GM23338 (cell line): ENCODE results near the gene TIMM17B. TPM values are rescaled to one million over a fixed set of nuclear protein-coding genes. Genes with fewer than 3 reads are reported as not detected.

Source experiments
- ATAC-seq: fragments of 200-7000 bp; cut with Tn5 transposase; 3 replicates; pipeline ENCODE4 v1.9.1; 2020
- DNase-seq: peaks from one replicate; pipeline ENCODE4 v3.0.0-alpha.2; 2015; ENCODE audit warnings: low spot score
- H2AFZ ChIP-seq: fragments of 200-600 bp; sonication (generic); 2 replicates; pipeline ENCODE4 v1.8.0; 2016; ENCODE audit warnings: antibody characterized with exemption, mild to moderate bottlenecking, moderate library complexity
- H3F3A ChIP-seq: fragments of 200-600 bp; sonication (generic); replicated peaks from 2 replicates; pipeline ENCODE4 v1.8.0; 2017; ENCODE audit warnings: antibody characterized with exemption, mixed run types, low read depth
- H3K27ac ChIP-seq: fragments of 200-600 bp; sonication (generic); 2 replicates; pipeline ENCODE4 v1.6.1; 2016; ENCODE audit warnings: low read depth
- H3K27me3 ChIP-seq: fragments of 200-600 bp; sonication (generic); 2 replicates; pipeline ENCODE4 v1.8.0; 2016; ENCODE audit warnings: mild to moderate bottlenecking, mixed run types, moderate library complexity; ENCODE audit not compliant: insufficient read depth
- H3K36me3 ChIP-seq: fragments of 200-600 bp; sonication (generic); 2 replicates; pipeline ENCODE4 v1.8.0; 2016; ENCODE audit warnings: mild to moderate bottlenecking; ENCODE audit not compliant: insufficient read depth
- H3K4me1 ChIP-seq: fragments of 200-600 bp; sonication (generic); 2 replicates; pipeline ENCODE4 v1.8.0; 2016; ENCODE audit warnings: mild to moderate bottlenecking, moderate library complexity; ENCODE audit not compliant: insufficient read depth
- H3K4me2 ChIP-seq: fragments of 200-600 bp; sonication (generic); 2 replicates; pipeline ENCODE4 v1.7.1; 2017; ENCODE audit warnings: mixed run types
- H3K4me3 ChIP-seq: fragments of 200-600 bp; sonication (generic); 2 replicates; pipeline ENCODE4 v1.6.1; 2016; ENCODE audit warnings: mixed run types
- H3K79me2 ChIP-seq: fragments of 200-600 bp; sonication (generic); replicated peaks from 2 replicates; pipeline ENCODE4 v1.8.0; 2017; ENCODE audit warnings: mild to moderate bottlenecking; ENCODE audit not compliant: insufficient read depth
- H3K9me2 ChIP-seq: fragments of 200-600 bp; sonication (generic); 2 replicates; pipeline ENCODE4 v1.8.0; 2017; ENCODE audit not compliant: insufficient read depth
- H4K20me1 ChIP-seq: fragments of 200-600 bp; sonication (generic); replicated peaks from 2 replicates; pipeline ENCODE4 v1.8.0; 2017; ENCODE audit warnings: mild to moderate bottlenecking; ENCODE audit not compliant: insufficient read depth
- H3K27ac Mint-ChIP-seq: 2 replicates; pipeline ENCODE4 v1.8.0; 2020; ENCODE audit warnings: inconsistent platforms, mild to moderate bottlenecking, moderate library complexity, mixed read lengths
- H3K27me3 Mint-ChIP-seq: 3 replicates; pipeline ENCODE4 v1.8.0; 2022; ENCODE audit warnings: low read depth, mild to moderate bottlenecking, moderate library complexity, mixed read lengths, inconsistent platforms; ENCODE audit not compliant: insufficient read depth, poor library complexity
- H3K36me3 Mint-ChIP-seq: 3 replicates; pipeline ENCODE4 v1.8.0; 2021; ENCODE audit warnings: low read depth, mild to moderate bottlenecking, inconsistent platforms, moderate library complexity, mixed read lengths
- H3K4me1 Mint-ChIP-seq: 3 replicates; pipeline ENCODE4 v1.8.0; 2020; ENCODE audit warnings: mild to moderate bottlenecking, inconsistent platforms, mixed read lengths
- H3K4me3 Mint-ChIP-seq: 3 replicates; pipeline ENCODE4 v1.8.0; 2021; ENCODE audit warnings: moderate library complexity, mild to moderate bottlenecking, inconsistent platforms, mixed read lengths
- H3K9me3 Mint-ChIP-seq: 3 replicates; pipeline ENCODE4 v1.8.0; 2020; ENCODE audit warnings: moderate library complexity, mild to moderate bottlenecking, inconsistent platforms, mixed read lengths
- CREB1 ChIP-seq: fragments of 250-450 bp; sonication (Bioruptor Pico); IDR thresholded peaks from 2 replicates; pipeline ENCODE4 v1.5.0; 2020; ENCODE audit warnings: low read depth, mild to moderate bottlenecking, moderate library complexity
- CTCF ChIP-seq, 2 experiments: fragments of 200-600 bp in 1 of 2; sonication (generic) in 1 of 2; conservative IDR thresholded peaks; 2 replicates each; pipeline versions ENCODE4 v1.5.1 to v1.6.1; 2016 to 2017; ENCODE audit warnings: antibody characterized with exemption in 2 of 2, low read depth in 2 of 2, mild to moderate bottlenecking in 2 of 2, moderate library complexity in 1 of 2
- EZH2phosphoT487 ChIP-seq: fragments of 200-600 bp; sonication (generic); IDR thresholded peaks from one replicate; pipeline ENCODE4 v1.8.1; 2018; ENCODE audit warnings: antibody characterized with exemption; ENCODE audit not compliant: unreplicated experiment
- NANOG ChIP-seq: IDR thresholded peaks from 2 replicates; pipeline ENCODE4 v1.6.1; 2016; ENCODE audit warnings: antibody characterized with exemption, borderline replicate concordance
- POLR2AphosphoS5 ChIP-seq: IDR thresholded peaks from 2 replicates; pipeline ENCODE4 v1.6.1; 2016; ENCODE audit warnings: antibody characterized with exemption, low read depth
- STAT1 ChIP-seq: IDR thresholded peaks from one replicate; pipeline ENCODE4 v1.6.1; 2016; ENCODE audit warnings: antibody characterized with exemption; ENCODE audit not compliant: unreplicated experiment
- ZNF114 ChIP-seq: fragments of 250-450 bp; sonication (Bioruptor Pico); IDR thresholded peaks from 2 replicates; pipeline ENCODE4 v1.5.0; 2020; ENCODE audit warnings: mild to moderate bottlenecking, moderate library complexity
- ZNF331 ChIP-seq: fragments of 250-450 bp; sonication (Bioruptor Pico); IDR thresholded peaks from 2 replicates; pipeline ENCODE4 v1.5.0; 2020; ENCODE audit warnings: low read depth, mild to moderate bottlenecking, moderate library complexity
- polyA plus RNA-seq: library from polyadenylated mRNA; unstranded; fragments of >200 nt; fragmentation: Nextera tagmentation; extraction: Ambion mirVana; gene quantifications from 2 replicates; pipeline ENCODE4 v1.2.1, GENCODE V29; 2016
- total RNA-seq: library from RNA; depleted of rRNA; stranded (reverse); fragments of >200 nt; shearing (Covaris generic); gene quantifications from 2 replicates; pipeline ENCODE4 v1.2.3, GENCODE V29; 2014
- TF ChIP-seq, protein P1 (sequence below): fragments of 250-450 bp; sonication (Bioruptor Pico); IDR thresholded peaks from 2 replicates; pipeline ENCODE4 v1.5.0; 2020; ENCODE audit warnings: mild to moderate bottlenecking, moderate library complexity

TIMM17B gene
- total and polyA plus RNA-seq, 2 experiments from 2014 or later, result 67.1 to 147 TPM

GRCh38 chrX:48940404-48940955 lies 42.9 kb upstream of the TIMM17B start:
- peaks cover 46% of the 10 kb centered on the region for H3K4me1 Mint-ChIP-seq
- Histone ChIP-seq H2AFZ (no peak overlapping the region), H3K4me1 (peaks cover 4% of the 10 kb centered on the region; the same call in 1 of the 2 replicates), H3K27ac (no peak overlapping the region), H3F3A (no peaks in the 10 kb centered on the region), H4K20me1 (no peaks in the 10 kb centered on the region; the same call in 1 of the 2 replicates), H3K36me3 (no peaks in the 10 kb centered on the region), H3K9me2 (no peaks in the 10 kb centered on the region), H3K79me2 (peaks cover 66% of the 10 kb centered on the region), H3K4me2 (no peak overlapping the region), H3K27me3 (no peaks in the 10 kb centered on the region), H3K4me3 (no peak overlapping the region)
- H3K27me3 Mint-ChIP-seq, result peaks cover 6% of the 10 kb centered on the region
- peak overlapping the region; percentile 31; the same call in 1 of the 2 replicates for H3K27ac Mint-ChIP-seq
- no peak overlapping the region for H3K4me3 Mint-ChIP-seq
- H3K36me3 Mint-ChIP-seq, result peaks cover 40% of the 10 kb centered on the region
- no peak for TF ChIP-seq ZNF331
- TF ChIP-seq CREB1 (CRISPR knock-in tag), result no peak
- TF ChIP-seq EZH2phosphoT487, result no peak
- no peak for TF ChIP-seq CTCF (conservative IDR thresholded peaks at IDR 0.05; ENCODE audit: low read depth in 2 of 2)
- no peak for TF ChIP-seq ZNF114
- ATAC-seq (no peak), DNase-seq (no peak)
- H3K9me3 Mint-ChIP-seq, result no peaks in the 10 kb centered on the region; the same call in 2 of the 3 replicates

- Histone ChIP-seq H3K9me2 (no peaks in the 10 kb centered on the region), H3K4me3 (no peak overlapping the region), H3K27me3 (no peaks in the 10 kb centered on the region), H3K4me2 (no peak overlapping the region), H4K20me1 (no peaks in the 10 kb centered on the region; the same call in 1 of the 2 replicates), H3K36me3 (no peaks in the 10 kb centered on the region), H3K27ac (no peak overlapping the region), H3F3A (no peaks in the 10 kb centered on the region), H3K79me2 (peaks cover 58% of the 10 kb centered on the region), H2AFZ (no peak overlapping the region), H3K4me1 (peaks cover 4% of the 10 kb centered on the region; the same call in 1 of the 2 replicates)
- DNase-seq (no peak), ATAC-seq (no peak)
- peaks cover 48% of the 10 kb centered on the region for H3K36me3 Mint-ChIP-seq
- no peaks in the 10 kb centered on the region; the same call in 2 of the 3 replicates for H3K9me3 Mint-ChIP-seq
- no peak overlapping the region for H3K4me3 Mint-ChIP-seq
- peaks cover 46% of the 10 kb centered on the region for H3K4me1 Mint-ChIP-seq
- peaks cover 6% of the 10 kb centered on the region for H3K27me3 Mint-ChIP-seq
- TF ChIP-seq, protein P1, sequence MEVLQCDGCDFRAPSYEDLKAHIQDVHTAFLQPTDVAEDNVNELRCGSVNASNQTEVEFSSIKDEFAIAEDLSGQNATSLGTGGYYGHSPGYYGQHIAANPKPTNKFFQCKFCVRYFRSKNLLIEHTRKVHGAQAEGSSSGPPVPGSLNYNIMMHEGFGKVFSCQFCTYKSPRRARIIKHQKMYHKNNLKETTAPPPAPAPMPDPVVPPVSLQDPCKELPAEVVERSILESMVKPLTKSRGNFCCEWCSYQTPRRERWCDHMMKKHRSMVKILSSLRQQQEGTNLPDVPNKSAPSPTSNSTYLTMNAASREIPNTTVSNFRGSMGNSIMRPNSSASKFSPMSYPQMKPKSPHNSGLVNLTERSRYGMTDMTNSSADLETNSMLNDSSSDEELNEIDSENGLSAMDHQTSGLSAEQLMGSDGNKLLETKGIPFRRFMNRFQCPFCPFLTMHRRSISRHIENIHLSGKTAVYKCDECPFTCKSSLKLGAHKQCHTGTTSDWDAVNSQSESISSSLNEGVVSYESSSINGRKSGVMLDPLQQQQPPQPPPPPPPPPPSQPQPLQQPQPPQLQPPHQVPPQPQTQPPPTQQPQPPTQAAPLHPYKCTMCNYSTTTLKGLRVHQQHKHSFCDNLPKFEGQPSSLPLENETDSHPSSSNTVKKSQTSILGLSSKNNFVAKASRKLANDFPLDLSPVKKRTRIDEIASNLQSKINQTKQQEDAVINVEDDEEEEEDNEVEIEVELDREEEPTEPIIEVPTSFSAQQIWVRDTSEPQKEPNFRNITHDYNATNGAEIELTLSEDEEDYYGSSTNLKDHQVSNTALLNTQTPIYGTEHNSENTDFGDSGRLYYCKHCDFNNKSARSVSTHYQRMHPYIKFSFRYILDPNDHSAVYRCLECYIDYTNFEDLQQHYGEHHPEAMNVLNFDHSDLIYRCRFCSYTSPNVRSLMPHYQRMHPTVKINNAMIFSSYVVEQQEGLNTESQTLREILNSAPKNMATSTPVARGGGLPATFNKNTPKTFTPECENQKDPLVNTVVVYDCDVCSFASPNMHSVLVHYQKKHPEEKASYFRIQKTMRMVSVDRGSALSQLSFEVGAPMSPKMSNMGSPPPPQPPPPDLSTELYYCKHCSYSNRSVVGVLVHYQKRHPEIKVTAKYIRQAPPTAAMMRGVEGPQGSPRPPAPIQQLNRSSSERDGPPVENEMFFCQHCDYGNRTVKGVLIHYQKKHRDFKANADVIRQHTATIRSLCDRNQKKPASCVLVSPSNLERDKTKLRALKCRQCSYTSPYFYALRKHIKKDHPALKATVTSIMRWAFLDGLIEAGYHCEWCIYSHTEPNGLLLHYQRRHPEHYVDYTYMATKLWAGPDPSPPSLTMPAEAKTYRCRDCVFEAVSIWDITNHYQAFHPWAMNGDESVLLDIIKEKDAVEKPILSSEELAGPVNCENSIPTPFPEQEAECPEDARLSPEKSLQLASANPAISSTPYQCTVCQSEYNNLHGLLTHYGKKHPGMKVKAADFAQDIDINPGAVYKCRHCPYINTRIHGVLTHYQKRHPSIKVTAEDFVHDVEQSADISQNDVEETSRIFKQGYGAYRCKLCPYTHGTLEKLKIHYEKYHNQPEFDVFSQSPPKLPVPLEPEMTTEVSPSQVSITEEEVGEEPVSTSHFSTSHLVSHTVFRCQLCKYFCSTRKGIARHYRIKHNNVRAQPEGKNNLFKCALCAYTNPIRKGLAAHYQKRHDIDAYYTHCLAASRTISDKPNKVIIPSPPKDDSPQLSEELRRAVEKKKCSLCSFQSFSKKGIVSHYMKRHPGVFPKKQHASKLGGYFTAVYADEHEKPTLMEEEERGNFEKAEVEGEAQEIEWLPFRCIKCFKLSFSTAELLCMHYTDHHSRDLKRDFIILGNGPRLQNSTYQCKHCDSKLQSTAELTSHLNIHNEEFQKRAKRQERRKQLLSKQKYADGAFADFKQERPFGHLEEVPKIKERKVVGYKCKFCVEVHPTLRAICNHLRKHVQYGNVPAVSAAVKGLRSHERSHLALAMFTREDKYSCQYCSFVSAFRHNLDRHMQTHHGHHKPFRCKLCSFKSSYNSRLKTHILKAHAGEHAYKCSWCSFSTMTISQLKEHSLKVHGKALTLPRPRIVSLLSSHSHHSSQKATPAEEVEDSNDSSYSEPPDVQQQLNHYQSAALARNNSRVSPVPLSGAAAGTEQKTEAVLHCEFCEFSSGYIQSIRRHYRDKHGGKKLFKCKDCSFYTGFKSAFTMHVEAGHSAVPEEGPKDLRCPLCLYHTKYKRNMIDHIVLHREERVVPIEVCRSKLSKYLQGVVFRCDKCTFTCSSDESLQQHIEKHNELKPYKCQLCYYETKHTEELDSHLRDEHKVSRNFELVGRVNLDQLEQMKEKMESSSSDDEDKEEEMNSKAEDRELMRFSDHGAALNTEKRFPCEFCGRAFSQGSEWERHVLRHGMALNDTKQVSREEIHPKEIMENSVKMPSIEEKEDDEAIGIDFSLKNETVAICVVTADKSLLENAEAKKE (CRISPR knock-in tag), result no peak
- no peak for TF ChIP-seq STAT1
- TF ChIP-seq POLR2AphosphoS5, result no peak
- no peak for TF ChIP-seq NANOG
- H3K27ac Mint-ChIP-seq, result peak overlapping the region; percentile 91
These were observed 42.1 kb upstream of the TIMM17B start for GRCh38 chrX:48939524-48940228.
